Endothelial cell of umbilical vein (primary cell): ENCODE measurements around the gene NSMCE1. TPM values are rescaled to one million over a fixed set of nuclear protein-coding genes. Genes with fewer than 3 reads are reported as not detected.

Experiments used
- BruUV-seq: library from RNA; stranded (reverse); fragments of 400-500 nt; replicated peaks from 2 replicates; lab custom pipeline; 2021; lab: Mats Ljungman, UMichigan
- CTCF ChIA-PET: fragments of 300-600, 350-600 bp; sonication (Branson Sonifier 250); formaldehyde crosslinking; loops from one replicate; lab custom pipeline; 2021; ENCODE audit warnings: antibody characterized with exemption, inconsistent platforms; lab: Charles Lee
- POLR2A ChIA-PET: fragments of 300-600, 350-600 bp; sonication (Branson Sonifier 250); formaldehyde crosslinking; loops from one replicate; lab custom pipeline; 2021; ENCODE audit warnings: antibody characterized with exemption, inconsistent platforms; lab: Charles Lee
- DNase-seq: peaks from one replicate; pipeline ENCODE4 v3.0.0-alpha.2; 2011; ENCODE audit warnings: low read depth, low spot score
- FAIRE-seq: peaks from 2 replicates; lab custom pipeline; 2011; peaks lifted over from hg19 to GRCh38; lab: Jason Lieb, UNC
- H2AFZ ChIP-seq: 2 replicates; pipeline ENCODE4 v1.6.0; 2012; ENCODE audit warnings: low read depth, low read length, control low read depth, inconsistent platforms
- H3K27ac ChIP-seq: 2 replicates; pipeline ENCODE4 v1.5.1; 2011; ENCODE audit warnings: low read depth, mild to moderate bottlenecking, control low read depth, low read length, moderate library complexity; ENCODE audit not compliant: insufficient read depth
- H3K27me3 ChIP-seq, 2 experiments: 2 replicates each; pipeline versions ENCODE4 v1.6.0 to v1.6.1; 2011; ENCODE audit warnings: low read length in 2 of 2, mixed read lengths in 1 of 2; ENCODE audit not compliant: control insufficient read depth in 2 of 2, insufficient read depth in 2 of 2
- H3K36me3 ChIP-seq, 2 experiments: 2 replicates in 1 of 2; 3 replicates in 1 of 2; pipeline ENCODE4 v1.5.1; 2011; ENCODE audit warnings: low read length in 2 of 2, mild to moderate bottlenecking in 1 of 2, moderate library complexity in 1 of 2; ENCODE audit not compliant: control insufficient read depth in 2 of 2, insufficient read depth in 2 of 2; ENCODE audit errors: extremely low read depth in 1 of 2
- H3K4me1 ChIP-seq: 3 replicates; pipeline ENCODE4 v1.5.1; 2011; ENCODE audit warnings: mild to moderate bottlenecking, low read length; ENCODE audit not compliant: control insufficient read depth, insufficient read depth; ENCODE audit errors: extremely low read depth
- H3K4me2 ChIP-seq: 2 replicates; pipeline ENCODE4 v1.6.1; 2011; ENCODE audit warnings: low read length, control low read depth, mixed read lengths; ENCODE audit not compliant: insufficient read depth
- H3K4me3 ChIP-seq, 3 experiments: fragments of 200-600 bp in 1 of 3; sonication (generic), shearing (Covaris generic) in 1 of 3; replicated peaks in 1 of 3; 2 replicates each; pipeline ENCODE4 v1.5.1; 2011 to 2016; ENCODE audit warnings: control low read depth in 3 of 3, low read length in 3 of 3, mild to moderate bottlenecking in 2 of 3, inconsistent platforms in 1 of 3, low read depth in 1 of 3, moderate library complexity in 1 of 3; ENCODE audit not compliant: insufficient read depth in 1 of 3
- H3K79me2 ChIP-seq: 2 replicates; pipeline ENCODE4 v1.6.0; 2012; ENCODE audit warnings: low read length, inconsistent platforms; ENCODE audit not compliant: control insufficient read depth, insufficient read depth
- H3K9ac ChIP-seq: replicated peaks from 2 replicates; pipeline ENCODE3; 2011; ENCODE audit warnings: low read length, control low read depth; ENCODE audit not compliant: insufficient read depth; ENCODE audit errors: extremely low read depth
- H3K9me1 ChIP-seq: replicated peaks from 3 replicates; pipeline ENCODE4 v1.6.0; 2011; ENCODE audit warnings: mild to moderate bottlenecking, low read length; ENCODE audit not compliant: control insufficient read depth, insufficient read depth; ENCODE audit errors: extremely low read depth
- H3K9me3 ChIP-seq: replicated peaks from 2 replicates; pipeline ENCODE4 v1.5.1; 2012; ENCODE audit warnings: low read length, inconsistent platforms; ENCODE audit not compliant: control insufficient read depth, insufficient read depth
- H4K20me1 ChIP-seq: replicated peaks from 2 replicates; pipeline ENCODE3; 2011; ENCODE audit warnings: mild to moderate bottlenecking, low read length; ENCODE audit not compliant: control insufficient read depth, insufficient read depth; ENCODE audit errors: extremely low read depth
- EZH2 ChIP-seq: IDR thresholded peaks from 2 replicates; pipeline ENCODE4 v1.6.1; 2012; ENCODE audit warnings: borderline replicate concordance, low read depth, mild to moderate bottlenecking, moderate library complexity, low read length, inconsistent platforms; ENCODE audit not compliant: severe bottlenecking
- FOS ChIP-seq: IDR thresholded peaks from 2 replicates; pipeline ENCODE4 v1.6.1; 2011; ENCODE audit warnings: mild to moderate bottlenecking, low read length, moderate library complexity, borderline replicate concordance; ENCODE audit not compliant: insufficient read depth
- GATA2 ChIP-seq: IDR thresholded peaks from 2 replicates; pipeline ENCODE4 v1.7.0; 2011; ENCODE audit warnings: low read depth, mild to moderate bottlenecking, moderate library complexity, mixed read lengths, low read length; ENCODE audit not compliant: insufficient read length, insufficient read depth
- JUN ChIP-seq: IDR thresholded peaks from 2 replicates; pipeline ENCODE4 v1.6.1; 2011; ENCODE audit warnings: borderline replicate concordance, low read depth; ENCODE audit not compliant: insufficient read length, insufficient read depth
- MYC ChIP-seq: IDR thresholded peaks from one replicate; pipeline ENCODE4 v1.6.1; 2011; ENCODE audit warnings: mild to moderate bottlenecking, low read depth, low read length
- POLR2A ChIP-seq: IDR thresholded peaks from 2 replicates; pipeline ENCODE4 v1.6.1; 2012; ENCODE audit warnings: low read depth, mild to moderate bottlenecking, control low read depth, low read length
- POLR2AphosphoS5 ChIP-seq: IDR thresholded peaks from 2 replicates; pipeline ENCODE4 v1.6.1; 2012; ENCODE audit warnings: low read depth, mild to moderate bottlenecking, control low read depth, low read length, moderate library complexity; ENCODE audit not compliant: insufficient read depth
- dilution Hi-C: fragments of 300-500 bp; cut with MboI; formaldehyde crosslinking; loops from one replicate; pipeline ENCODE4 v1.15.0; 2019; ENCODE audit warnings: low sequenced_read_pairs; ENCODE audit not compliant: extremely low pct_ligation_motif_present
- intact Hi-C: fragments of 100-400 bp; cut with micrococcal nuclease; formaldehyde crosslinking; loops from one replicate; pipeline ENCODE4 v1.10.0; 2022
- polyA plus RNA-seq, 4 experiments: library from polyadenylated mRNA; depleted of rRNA in 3 of 4; stranded (reverse) in 3 of 4; unstranded in 1 of 4; fragments of >200 nt; gene quantifications; 2 replicates each; pipeline versions ENCODE4 v1.2.1 to v1.2.3, GENCODE V29; 2011 to 2012; ENCODE audit warnings: missing spikeins in 1 of 4
- total RNA-seq: library from RNA; stranded (reverse); gene quantifications from 2 replicates; pipeline ENCODE4 v1.2.3, GENCODE V29; 2021
- TF ChIP-seq, protein P1 (sequence below), 2 donors: IDR thresholded peaks; 1 replicate in 1 of 2; 2 replicates in 1 of 2; pipeline ENCODE4 v1.5.1; 2011; ENCODE audit warnings: low read length in 2 of 2, mild to moderate bottlenecking in 2 of 2, moderate library complexity in 2 of 2, control low read depth in 1 of 2, inconsistent platforms in 1 of 2, low read depth in 1 of 2; ENCODE audit not compliant: insufficient read depth in 1 of 2; ENCODE audit errors: extremely low read depth in 1 of 2
- TF ChIP-seq, protein P2 (sequence below): IDR thresholded peaks from 2 replicates; pipeline ENCODE4 v1.6.1; 2011; ENCODE audit not compliant: insufficient read depth, insufficient read length

Gene NSMCE1
- total and polyA plus RNA-seq, 2 donors (not counting 3 experiments of a cell fraction or from before 2014, with no cell fraction given): 23.8 to 42.0 TPM

DNA sequence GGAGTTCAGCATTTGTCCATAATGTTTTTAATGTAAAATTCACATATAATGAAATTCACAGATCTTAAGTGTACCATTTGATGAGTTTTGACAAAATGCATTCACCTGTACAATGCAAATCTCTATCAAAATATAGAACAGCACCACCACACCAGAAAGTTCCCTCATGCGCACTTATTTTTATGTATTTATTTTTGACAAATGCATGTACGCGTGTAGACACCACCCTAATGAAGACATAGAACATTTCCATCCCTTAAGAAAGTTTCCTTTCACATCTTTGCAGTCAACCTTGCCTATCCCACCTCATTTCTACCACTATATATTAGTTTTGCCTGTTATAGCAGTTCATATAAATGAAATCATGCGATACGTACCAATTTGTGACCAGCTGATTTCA, 29.6 kb upstream of the NSMCE1 start:
- no peaks in the 10 kb centered on the region for H3K27me3 ChIP-seq
- H4K20me1 ChIP-seq: no peaks in the 10 kb centered on the region
- H3K4me3 ChIP-seq: no peak overlapping the region
- H3K9me1 ChIP-seq: no peaks in the 10 kb centered on the region
- peaks cover 5% of the 10 kb centered on the region for H3K4me1 ChIP-seq
- H2AFZ ChIP-seq: no peak overlapping the region
- no peaks in the 10 kb centered on the region for H3K9me3 ChIP-seq
- H3K27ac ChIP-seq: no peak overlapping the region
- TF ChIP-seq JUN (no peak), GATA2 (no peak), POLR2A (no peak), EZH2 (no peak), MYC (no peak), POLR2AphosphoS5 (no peak), FOS (no peak)
- TF ChIP-seq, protein P1, sequence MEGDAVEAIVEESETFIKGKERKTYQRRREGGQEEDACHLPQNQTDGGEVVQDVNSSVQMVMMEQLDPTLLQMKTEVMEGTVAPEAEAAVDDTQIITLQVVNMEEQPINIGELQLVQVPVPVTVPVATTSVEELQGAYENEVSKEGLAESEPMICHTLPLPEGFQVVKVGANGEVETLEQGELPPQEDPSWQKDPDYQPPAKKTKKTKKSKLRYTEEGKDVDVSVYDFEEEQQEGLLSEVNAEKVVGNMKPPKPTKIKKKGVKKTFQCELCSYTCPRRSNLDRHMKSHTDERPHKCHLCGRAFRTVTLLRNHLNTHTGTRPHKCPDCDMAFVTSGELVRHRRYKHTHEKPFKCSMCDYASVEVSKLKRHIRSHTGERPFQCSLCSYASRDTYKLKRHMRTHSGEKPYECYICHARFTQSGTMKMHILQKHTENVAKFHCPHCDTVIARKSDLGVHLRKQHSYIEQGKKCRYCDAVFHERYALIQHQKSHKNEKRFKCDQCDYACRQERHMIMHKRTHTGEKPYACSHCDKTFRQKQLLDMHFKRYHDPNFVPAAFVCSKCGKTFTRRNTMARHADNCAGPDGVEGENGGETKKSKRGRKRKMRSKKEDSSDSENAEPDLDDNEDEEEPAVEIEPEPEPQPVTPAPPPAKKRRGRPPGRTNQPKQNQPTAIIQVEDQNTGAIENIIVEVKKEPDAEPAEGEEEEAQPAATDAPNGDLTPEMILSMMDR (IDR thresholded peaks at IDR 0.05; ENCODE audit: extremely low read depth in 1 of 2, insufficient read depth in 1 of 2, low read depth in 1 of 2, low read length in 2 of 2): no peak
- TF ChIP-seq, protein P2, sequence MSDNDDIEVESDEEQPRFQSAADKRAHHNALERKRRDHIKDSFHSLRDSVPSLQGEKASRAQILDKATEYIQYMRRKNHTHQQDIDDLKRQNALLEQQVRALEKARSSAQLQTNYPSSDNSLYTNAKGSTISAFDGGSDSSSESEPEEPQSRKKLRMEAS: no peak
- ChIA-PET CTCF (interaction anchor here (1.3 to 1.5 kb wide), 3 partner anchors 9 to 12 kb away, joined by 3 to 4 read pairs (median 4); no protein-coding TSS in a partner anchor), POLR2A (no interaction called here)
- DNase-seq (no peak), FAIRE-seq (no peak)
- H3K36me3 ChIP-seq: no peaks in the 10 kb centered on the region
- no peaks in the 10 kb centered on the region for H3K79me2 ChIP-seq
- no peak overlapping the region for H3K4me2 ChIP-seq
- dilution Hi-C loops: no loop called here
- no peak overlapping the region for H3K9ac ChIP-seq
- BruUV-seq: no TSS peak
- intact Hi-C loops: no loop called here
